OCI-LY7 (cell line): Measurements from ENCODE around the gene SCRG1. TPM values are rescaled to one million over a fixed set of nuclear protein-coding genes. Genes with fewer than 3 reads are reported as not detected.

Source experiments
- BruUV-seq: library from RNA; stranded (reverse); fragments of 400-500 nt; replicated peaks from 2 replicates; lab custom pipeline; 2021; lab: Mats Ljungman, UMichigan
- CTCF ChIA-PET: fragments of 300-600 bp; sonication (Branson Sonifier 250); formaldehyde crosslinking; loops from one replicate; lab custom pipeline; 2022; ENCODE audit warnings: antibody characterized with exemption; ENCODE audit not compliant: unreplicated experiment; lab: Charles Lee
- POLR2A ChIA-PET: fragments of 300-600 bp; sonication (Branson Sonifier 250); formaldehyde crosslinking; loops from one replicate; lab custom pipeline; 2022; ENCODE audit warnings: antibody characterized with exemption; lab: Charles Lee
- DNase-seq: peaks from one replicate; pipeline ENCODE4 v3.0.0-alpha.2; 2015; ENCODE audit warnings: low spot score
- H2AFZ ChIP-seq: fragments of 200-600 bp; sonication (generic), shearing (Covaris generic); 2 replicates; pipeline ENCODE4 v1.6.1; 2014; ENCODE audit warnings: mild to moderate bottlenecking, antibody characterized with exemption, low read length, moderate library complexity
- H3K27ac ChIP-seq: fragments of 200-600 bp; sonication (generic); 2 replicates; pipeline ENCODE4 v1.5.1; 2014; ENCODE audit warnings: mixed run types, low read depth, mild to moderate bottlenecking, moderate library complexity, low read length, inconsistent platforms; ENCODE audit not compliant: poor library complexity, severe bottlenecking
- H3K36me3 ChIP-seq: fragments of 200-600 bp; sonication (generic); 2 replicates; pipeline ENCODE4 v1.6.1; 2014; ENCODE audit warnings: mild to moderate bottlenecking, antibody characterized with exemption, low read length, moderate library complexity, mixed read lengths; ENCODE audit not compliant: insufficient read depth
- H3K4me1 ChIP-seq: fragments of 200-600 bp; sonication (generic); 2 replicates; pipeline ENCODE4 v1.5.1; 2014; ENCODE audit warnings: mild to moderate bottlenecking, low read length; ENCODE audit not compliant: insufficient read depth, poor library complexity, severe bottlenecking
- H3K4me2 ChIP-seq: fragments of 200-600 bp; sonication (generic); 2 replicates; pipeline ENCODE4 v1.6.1; 2014; ENCODE audit warnings: mild to moderate bottlenecking, low read length
- H3K4me3 ChIP-seq: fragments of 200-600 bp; sonication (generic); 2 replicates; pipeline ENCODE4 v1.5.1; 2014; ENCODE audit warnings: mild to moderate bottlenecking, low read depth, low read length; ENCODE audit not compliant: poor library complexity, severe bottlenecking
- H3K79me2 ChIP-seq: fragments of 200-600 bp; sonication (generic); 2 replicates; pipeline ENCODE4 v1.6.1; 2016; ENCODE audit warnings: low read depth, mild to moderate bottlenecking, low read length, moderate library complexity, mixed read lengths; ENCODE audit not compliant: insufficient read depth
- H3K9me2 ChIP-seq: fragments of 200-600 bp; sonication (generic); 2 replicates; pipeline ENCODE4 v1.6.1; 2016; ENCODE audit warnings: mild to moderate bottlenecking, low read length, mixed read lengths; ENCODE audit not compliant: insufficient read depth
- H3K9me3 ChIP-seq: fragments of 200-600 bp; sonication (generic); 2 replicates; pipeline ENCODE4 v1.6.1; 2014; ENCODE audit warnings: mild to moderate bottlenecking, mixed run types, low read length, mixed read lengths
- H4K20me1 ChIP-seq: fragments of 200-600 bp; sonication (generic); 2 replicates; pipeline ENCODE4 v1.6.1; 2014; ENCODE audit warnings: mild to moderate bottlenecking, antibody characterized with exemption, low read length, moderate library complexity, mixed read lengths; ENCODE audit not compliant: insufficient read depth
- EZH2phosphoT487 ChIP-seq: fragments of 200-600 bp; sonication (generic); IDR thresholded peaks from 2 replicates; pipeline ENCODE4 v1.6.1; 2018; ENCODE audit warnings: low read depth, borderline replicate concordance, mild to moderate bottlenecking, mixed run types, antibody characterized with exemption, low read length, moderate library complexity, mixed read lengths
- intact Hi-C: fragments of 100-400 bp; cut with micrococcal nuclease; formaldehyde crosslinking; loops from one replicate; pipeline ENCODE4 v1.10.0; 2022; ENCODE audit not compliant: unreplicated experiment
- total RNA-seq, 2 experiments: library from RNA; depleted of rRNA in 1 of 2; stranded (reverse); fragments of >200 nt in 1 of 2; shearing (Covaris generic) in 1 of 2; gene quantifications; 2 replicates each; pipeline ENCODE4 v1.2.3, GENCODE V29; 2014 to 2022
- TF ChIP-seq, protein P1 (sequence below): fragments of 200-600 bp; sonication (generic); conservative IDR thresholded peaks from 2 replicates; pipeline ENCODE4 v1.5.1; 2014; ENCODE audit warnings: mild to moderate bottlenecking, antibody characterized with exemption, low read length, moderate library complexity, mixed read lengths

Gene SCRG1
- total RNA-seq, 2 experiments from 2014 or later, result not detected

DNA sequence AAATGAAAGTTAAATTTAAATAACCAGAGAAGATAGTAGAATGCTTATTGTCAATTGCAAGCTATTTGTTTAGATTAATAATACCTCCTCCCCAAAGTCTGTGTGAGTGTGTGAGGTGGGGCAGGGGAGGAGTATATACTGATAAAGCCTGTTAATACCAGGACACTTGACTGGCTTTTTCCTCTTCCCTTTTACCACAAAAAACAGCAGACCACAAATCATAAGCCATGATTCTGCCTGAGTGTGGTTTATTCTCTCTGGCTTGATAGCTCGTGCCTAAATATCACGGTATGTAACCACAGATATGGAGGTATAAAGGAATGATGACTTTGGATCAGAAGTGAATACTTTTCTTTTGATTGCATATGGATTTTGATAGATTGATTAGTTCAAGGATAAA, 21.9 kb upstream of the SCRG1 start:
- CTCF ChIA-PET, result interaction anchor here (0.8 to 1.9 kb wide), 3 partner anchors 53 to 407 kb away, joined by 4 to 5 read pairs (median 4); no protein-coding TSS in a partner anchor
- POLR2A ChIA-PET, result interaction anchor here (0.5 to 2.3 kb wide), 19 partner anchors 9 to 408 kb away, joined by 3 to 12 read pairs (median 3); partner anchors contain the start of gene SAP30
- no peak for TF ChIP-seq EZH2phosphoT487
- TF ChIP-seq, protein P1, sequence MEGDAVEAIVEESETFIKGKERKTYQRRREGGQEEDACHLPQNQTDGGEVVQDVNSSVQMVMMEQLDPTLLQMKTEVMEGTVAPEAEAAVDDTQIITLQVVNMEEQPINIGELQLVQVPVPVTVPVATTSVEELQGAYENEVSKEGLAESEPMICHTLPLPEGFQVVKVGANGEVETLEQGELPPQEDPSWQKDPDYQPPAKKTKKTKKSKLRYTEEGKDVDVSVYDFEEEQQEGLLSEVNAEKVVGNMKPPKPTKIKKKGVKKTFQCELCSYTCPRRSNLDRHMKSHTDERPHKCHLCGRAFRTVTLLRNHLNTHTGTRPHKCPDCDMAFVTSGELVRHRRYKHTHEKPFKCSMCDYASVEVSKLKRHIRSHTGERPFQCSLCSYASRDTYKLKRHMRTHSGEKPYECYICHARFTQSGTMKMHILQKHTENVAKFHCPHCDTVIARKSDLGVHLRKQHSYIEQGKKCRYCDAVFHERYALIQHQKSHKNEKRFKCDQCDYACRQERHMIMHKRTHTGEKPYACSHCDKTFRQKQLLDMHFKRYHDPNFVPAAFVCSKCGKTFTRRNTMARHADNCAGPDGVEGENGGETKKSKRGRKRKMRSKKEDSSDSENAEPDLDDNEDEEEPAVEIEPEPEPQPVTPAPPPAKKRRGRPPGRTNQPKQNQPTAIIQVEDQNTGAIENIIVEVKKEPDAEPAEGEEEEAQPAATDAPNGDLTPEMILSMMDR, result no peak
- Histone ChIP-seq H3K4me3 (no peak overlapping the region), H4K20me1 (no peaks in the 10 kb centered on the region), H2AFZ (peak overlapping the region; percentile 36; the same call in 1 of the 2 replicates), H3K36me3 (no peaks in the 10 kb centered on the region), H3K4me2 (no peak overlapping the region), H3K79me2 (no peaks in the 10 kb centered on the region), H3K4me1 (no peaks in the 10 kb centered on the region), H3K27ac (no peak overlapping the region), H3K9me2 (no peaks in the 10 kb centered on the region), H3K9me3 (no peaks in the 10 kb centered on the region)
- intact Hi-C loops, result loop anchor here (2.0 kb wide), 1 partner anchor 74 kb away; no protein-coding TSS in a partner anchor
- DNase-seq, result no peak
- no TSS peak for BruUV-seq

DNA sequence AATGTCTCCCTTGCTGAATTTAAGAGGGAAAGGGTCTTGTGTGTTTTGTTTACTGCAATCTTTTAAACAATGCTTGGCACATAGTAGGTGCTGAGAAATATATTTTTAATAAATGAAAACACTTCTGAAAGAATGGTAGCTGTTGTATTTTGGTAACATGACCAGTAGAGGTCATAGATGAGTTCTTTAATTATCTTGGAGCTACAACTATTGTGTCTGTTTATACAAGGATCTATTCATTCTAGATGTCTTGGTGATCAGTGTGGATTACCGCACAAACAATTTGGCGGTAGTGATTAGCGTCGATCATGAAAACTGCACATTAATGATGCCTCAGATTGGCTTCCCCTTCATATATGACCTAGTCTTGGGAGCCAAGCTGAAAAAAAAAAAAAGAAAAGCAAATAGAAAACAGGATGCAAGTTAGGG, 21.4 kb upstream of the SCRG1 start:
- Histone ChIP-seq H2AFZ (peak overlapping the region; percentile 36; the same call in 1 of the 2 replicates), H3K36me3 (no peaks in the 10 kb centered on the region), H3K4me3 (no peak overlapping the region), H3K79me2 (no peaks in the 10 kb centered on the region), H3K27ac (no peak overlapping the region), H3K4me1 (no peaks in the 10 kb centered on the region), H3K9me3 (no peaks in the 10 kb centered on the region), H4K20me1 (no peaks in the 10 kb centered on the region), H3K9me2 (no peaks in the 10 kb centered on the region), H3K4me2 (no peak overlapping the region)
- CTCF ChIA-PET, result interaction anchor here (0.7 to 1.9 kb wide), 4 partner anchors 8 to 407 kb away, joined by 3 to 5 read pairs (median 4); no protein-coding TSS in a partner anchor
- TF ChIP-seq, protein P1, result peak; percentile 83
- no peak for TF ChIP-seq EZH2phosphoT487
- intact Hi-C loops, result loop anchor here (2.0 kb wide), 1 partner anchor 74 kb away; no protein-coding TSS in a partner anchor
- POLR2A ChIA-PET, result interaction anchor here (0.6 to 2.3 kb wide), 18 partner anchors 9 to 407 kb away, joined by 3 to 12 read pairs (median 3); partner anchors contain the start of gene SAP30
- peak; percentile 35 for DNase-seq
- no TSS peak for BruUV-seq

DNA sequence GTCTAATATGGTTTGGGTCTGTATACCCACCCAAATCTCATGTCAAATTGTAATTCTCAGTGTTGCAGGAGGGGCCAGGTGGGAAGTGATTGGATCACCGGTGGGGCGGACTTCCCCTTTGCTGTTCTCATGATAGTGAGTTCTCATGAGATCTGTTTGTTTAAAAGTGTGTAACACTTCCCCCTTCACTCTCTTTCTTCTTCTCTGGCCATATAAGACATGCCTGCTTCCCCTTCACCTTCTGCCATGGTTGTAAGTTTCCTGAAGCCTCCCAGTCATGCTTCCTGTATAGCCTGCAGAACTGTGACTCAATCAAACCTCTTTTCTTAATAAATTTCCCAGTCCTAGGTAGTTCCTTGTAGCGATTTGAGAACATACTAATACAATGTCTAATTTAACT, 19.7 kb upstream of the SCRG1 start:
- CTCF ChIA-PET, result no interaction called here
- H3K4me2 ChIP-seq, result no peak overlapping the region
- POLR2A ChIA-PET, result no interaction called here
- H4K20me1 ChIP-seq, result no peaks in the 10 kb centered on the region
- no peak overlapping the region for H3K4me3 ChIP-seq
- H3K36me3 ChIP-seq, result no peaks in the 10 kb centered on the region
- H3K9me3 ChIP-seq, result no peaks in the 10 kb centered on the region
- no peak for DNase-seq
- H2AFZ ChIP-seq, result no peak overlapping the region
- TF ChIP-seq EZH2phosphoT487, result no peak
- TF ChIP-seq, protein P1, result no peak
- H3K9me2 ChIP-seq, result no peaks in the 10 kb centered on the region
- BruUV-seq, result no TSS peak
- no peaks in the 10 kb centered on the region for H3K4me1 ChIP-seq
- no peaks in the 10 kb centered on the region for H3K79me2 ChIP-seq
- intact Hi-C loops, result no loop called here
- H3K27ac ChIP-seq, result no peak overlapping the region
